Central memory CD8-positive, alpha-beta T cell (primary cell): ENCODE data around the gene CREBRF.
"Not testable (repeated sequence)": the region's sequence is repeated elsewhere in the genome, so short reads cannot be mapped to it uniquely, and the experiment has no call there.

ENCODE experiments used
- ATAC-seq: fragments of 150-1000 bp; cut with Tn5 transposase; replicated peaks from 2 replicates; pipeline ENCODE4 v1.10.0; 2022; ENCODE audit warnings: mild to moderate bottlenecking, moderate FRiP score, moderate number of reproducible peaks; ENCODE audit not compliant: poor library complexity, severe bottlenecking; ENCODE audit errors: extremely low read depth
- DNase-seq, 2 donors: peaks; one replicate each; pipeline ENCODE4 v3.0.0; 2021; ENCODE audit warnings: low spot score in 2 of 2
- H3K27ac Mint-ChIP-seq: one replicate; pipeline ENCODE4 v1.8.0; 2022; ENCODE audit warnings: low read depth, mild to moderate bottlenecking, moderate library complexity, mixed read lengths
- H3K27me3 Mint-ChIP-seq: one replicate; pipeline ENCODE4 v1.8.0; 2022; ENCODE audit warnings: mixed read lengths
- H3K36me3 Mint-ChIP-seq: one replicate; pipeline ENCODE4 v1.8.0; 2022; ENCODE audit warnings: mild to moderate bottlenecking, moderate library complexity, mixed read lengths; ENCODE audit not compliant: insufficient read depth
- H3K4me1 Mint-ChIP-seq: one replicate; pipeline ENCODE4 v1.8.0; 2022; ENCODE audit warnings: mixed read lengths
- H3K4me3 Mint-ChIP-seq: one replicate; pipeline ENCODE4 v1.8.0; 2022; ENCODE audit warnings: mild to moderate bottlenecking, moderate library complexity, mixed read lengths
- H3K9me3 Mint-ChIP-seq: one replicate; pipeline ENCODE4 v1.8.0; 2022; ENCODE audit warnings: mixed read lengths

The CREBRF gene

DNA sequence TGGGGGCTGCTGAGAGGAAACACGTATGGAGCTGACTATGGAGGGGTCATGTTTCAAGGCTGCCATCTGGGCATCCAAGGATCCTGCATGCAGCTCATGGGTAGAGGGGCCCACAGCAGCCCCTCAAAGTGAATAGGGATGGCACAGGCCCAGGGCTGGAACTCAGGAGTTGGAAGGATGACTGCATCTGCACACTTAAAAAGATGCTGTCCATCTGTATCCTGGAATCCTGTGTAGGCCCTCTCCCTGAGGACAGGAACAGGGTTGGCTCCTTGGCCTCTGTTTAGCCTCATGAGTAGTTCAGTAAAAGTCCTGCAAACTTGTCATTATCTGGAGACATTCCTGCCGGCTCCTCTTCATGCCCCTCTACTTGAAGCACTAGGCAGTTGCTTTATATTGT lies 92.2 kb downstream of the CREBRF start:
- H3K9me3 Mint-ChIP-seq, result no peaks in the 10 kb centered on the region
- ATAC-seq (no peak), DNase-seq (no peak)
- H3K4me1 Mint-ChIP-seq, result peaks cover 15% of the 10 kb centered on the region
- H3K36me3 Mint-ChIP-seq, result peaks cover 41% of the 10 kb centered on the region
- H3K27me3 Mint-ChIP-seq, result no peaks in the 10 kb centered on the region
- no peak overlapping the region for H3K4me3 Mint-ChIP-seq
- no peak overlapping the region for H3K27ac Mint-ChIP-seq

- no peak for DNase-seq
- Mint-ChIP-seq H3K27ac (peak overlapping the region; percentile 53), H3K27me3 (no peaks in the 10 kb centered on the region), H3K4me3 (no peak overlapping the region), H3K4me1 (peaks cover 6% of the 10 kb centered on the region), H3K36me3 (peaks cover 56% of the 10 kb centered on the region), H3K9me3 (no peaks in the 10 kb centered on the region)
- ATAC-seq, result no peak
Observed at GRCh38 chr5:173152547-173152946, 96.4 kb downstream of the CREBRF start.

DNA sequence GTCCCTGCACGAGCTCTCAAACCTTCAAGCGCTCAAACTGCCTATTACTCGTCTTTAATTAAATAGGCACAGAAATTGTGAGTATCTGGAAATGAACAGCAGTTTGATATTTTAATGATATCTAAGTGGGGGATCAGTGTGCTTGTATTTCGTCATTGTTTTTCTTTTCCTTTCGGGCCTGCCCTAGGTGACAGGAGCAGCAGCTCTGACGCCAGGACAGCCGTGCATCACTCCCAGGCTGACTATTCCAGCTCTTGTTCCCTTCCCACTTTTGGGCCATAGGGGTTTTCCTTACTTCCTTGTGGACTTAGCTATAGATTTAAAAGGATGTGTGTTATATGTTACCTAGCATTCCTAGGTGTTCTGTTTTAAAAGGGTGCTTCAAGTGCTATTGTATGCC lies 97.7 kb downstream of the CREBRF start:
- no peak overlapping the region for H3K4me3 Mint-ChIP-seq
- no peak for ATAC-seq
- H3K9me3 Mint-ChIP-seq, result no peaks in the 10 kb centered on the region
- H3K4me1 Mint-ChIP-seq, result peaks cover 6% of the 10 kb centered on the region
- peaks cover 61% of the 10 kb centered on the region for H3K36me3 Mint-ChIP-seq
- H3K27ac Mint-ChIP-seq, result no peak overlapping the region
- H3K27me3 Mint-ChIP-seq, result no peaks in the 10 kb centered on the region
- DNase-seq, result no peak

DNA sequence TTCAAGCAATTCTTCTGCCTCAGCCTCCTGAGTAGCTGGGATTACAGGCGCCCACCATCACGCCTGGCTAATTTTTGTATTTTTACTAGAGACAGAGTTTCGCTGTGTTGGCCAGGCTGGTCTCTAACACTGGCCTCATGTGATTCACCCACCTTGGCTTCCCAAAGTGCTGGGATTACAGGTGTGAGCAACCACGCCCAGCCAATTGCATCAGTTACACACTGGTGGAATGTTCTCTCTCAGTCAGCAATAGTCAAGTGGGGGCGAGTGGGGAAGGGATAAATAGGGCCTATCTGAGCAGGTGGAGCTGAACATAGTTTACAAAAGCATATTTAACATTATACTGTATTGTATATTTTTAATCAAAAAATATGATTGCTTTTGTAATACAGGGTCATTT lies 98.5 kb downstream of the CREBRF start:
- H3K27me3 Mint-ChIP-seq, H3K4me3 Mint-ChIP-seq, H3K4me1 Mint-ChIP-seq, DNase-seq, H3K27ac Mint-ChIP-seq, ATAC-seq, H3K9me3 Mint-ChIP-seq: not testable (repeated sequence)
- peaks cover 61% of the 10 kb centered on the region for H3K36me3 Mint-ChIP-seq

DNA sequence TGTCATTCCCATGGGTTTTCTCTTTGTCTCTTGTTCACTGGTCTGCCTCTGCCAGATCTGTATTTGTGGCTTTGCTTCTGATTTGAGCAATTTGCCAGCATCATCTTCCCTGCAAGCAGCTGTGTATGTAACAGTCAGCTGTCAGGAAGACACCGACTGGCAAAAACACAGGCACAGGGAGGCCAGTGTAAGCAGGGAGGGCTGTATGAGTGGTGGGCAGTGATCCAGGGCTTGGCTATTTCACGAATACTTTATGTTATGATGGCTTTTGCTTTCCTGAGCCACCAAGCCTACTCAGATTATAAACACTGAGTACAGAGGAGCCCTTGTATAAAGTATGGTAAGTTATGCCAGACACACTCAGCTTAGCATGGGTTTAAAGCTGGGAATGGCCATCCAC lies 99.8 kb downstream of the CREBRF start:
- Mint-ChIP-seq H3K27me3 (no peaks in the 10 kb centered on the region), H3K9me3 (no peaks in the 10 kb centered on the region), H3K4me1 (peaks cover 6% of the 10 kb centered on the region), H3K36me3 (peaks cover 62% of the 10 kb centered on the region), H3K27ac (no peak overlapping the region), H3K4me3 (no peak overlapping the region)
- DNase-seq, result no peak
- no peak for ATAC-seq

DNA sequence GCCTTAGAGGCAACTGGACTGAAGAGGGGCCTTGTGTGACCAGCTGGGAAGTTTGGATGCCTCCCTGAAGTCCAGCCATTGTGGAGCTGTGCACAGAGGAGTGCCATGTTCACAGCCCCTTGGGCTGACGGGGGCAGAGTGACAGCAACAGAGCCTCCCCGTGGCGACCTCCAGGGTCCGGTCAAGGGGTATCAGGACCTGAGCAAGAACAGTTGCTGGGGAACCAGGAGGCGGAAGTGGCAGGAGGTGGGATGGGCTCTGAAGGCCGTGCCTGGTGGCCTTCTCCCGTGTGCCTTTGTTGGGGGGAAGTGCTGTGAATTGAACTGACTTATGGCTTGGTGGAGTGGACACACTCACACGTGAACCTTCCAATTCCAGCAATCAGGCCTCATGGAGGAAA lies 102.2 kb downstream of the CREBRF start:
- DNase-seq, result no peak
- Mint-ChIP-seq H3K36me3 (peaks cover 67% of the 10 kb centered on the region), H3K9me3 (no peaks in the 10 kb centered on the region), H3K27me3 (no peaks in the 10 kb centered on the region), H3K4me1 (no peaks in the 10 kb centered on the region), H3K4me3 (no peak overlapping the region), H3K27ac (no peak overlapping the region)
- no peak for ATAC-seq

DNA sequence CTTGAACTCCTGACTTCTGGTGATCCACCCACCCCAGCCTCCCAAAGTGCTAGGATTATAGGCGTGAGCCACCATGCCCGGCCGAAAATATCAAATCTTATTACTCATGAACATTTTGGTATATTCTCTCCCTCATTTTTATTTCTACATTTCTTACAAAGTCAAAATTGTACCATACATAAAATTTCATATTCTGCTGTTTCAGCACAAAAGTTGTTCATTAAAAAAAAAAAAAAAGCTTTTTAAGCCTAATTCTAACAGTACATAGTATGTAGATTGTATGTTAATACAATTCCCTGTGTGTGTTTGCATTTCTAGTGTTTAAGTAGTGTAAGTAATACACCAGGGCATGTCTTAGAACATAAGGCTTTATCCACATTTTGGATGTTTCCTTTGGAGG lies 103.1 kb downstream of the CREBRF start:
- Mint-ChIP-seq H3K27me3 (no peaks in the 10 kb centered on the region), H3K4me1 (no peaks in the 10 kb centered on the region), H3K27ac (no peak overlapping the region), H3K4me3 (no peak overlapping the region), H3K9me3 (no peaks in the 10 kb centered on the region), H3K36me3 (peaks cover 61% of the 10 kb centered on the region)
- DNase-seq (no peak), ATAC-seq (no peak)

DNA sequence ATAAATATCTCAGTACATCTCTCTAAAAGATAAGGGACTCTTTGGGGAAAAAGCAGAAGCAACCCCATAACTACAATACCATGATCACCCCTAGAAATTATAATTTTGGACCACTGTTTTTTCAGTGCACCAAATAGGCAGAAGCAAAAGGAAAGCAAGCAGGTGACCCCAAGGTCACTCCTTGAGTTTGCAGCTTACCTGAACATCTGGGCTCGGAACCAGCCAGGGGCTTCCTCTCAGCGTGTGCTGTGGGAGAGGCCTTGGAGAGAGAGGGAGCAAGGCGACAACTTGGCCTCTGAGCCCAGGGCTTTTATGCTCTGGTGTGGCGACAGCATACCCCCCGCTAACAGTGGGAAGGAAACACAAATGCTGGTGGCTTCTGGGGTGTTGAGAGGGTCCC lies 105.0 kb downstream of the CREBRF start:
- Mint-ChIP-seq H3K36me3 (peaks cover 53% of the 10 kb centered on the region), H3K27ac (no peak overlapping the region), H3K4me3 (no peak overlapping the region), H3K9me3 (no peaks in the 10 kb centered on the region), H3K27me3 (no peaks in the 10 kb centered on the region), H3K4me1 (no peaks in the 10 kb centered on the region)
- DNase-seq (no peak), ATAC-seq (no peak)

- Mint-ChIP-seq H3K27me3 (no peaks in the 10 kb centered on the region), H3K36me3 (peaks cover 42% of the 10 kb centered on the region), H3K4me3 (no peak overlapping the region), H3K9me3 (no peaks in the 10 kb centered on the region), H3K27ac (no peak overlapping the region), H3K4me1 (no peaks in the 10 kb centered on the region)
- ATAC-seq (no peak), DNase-seq (no peak)
Observed at GRCh38 chr5:173163219-173163618, 107.1 kb downstream of the CREBRF start.

DNA sequence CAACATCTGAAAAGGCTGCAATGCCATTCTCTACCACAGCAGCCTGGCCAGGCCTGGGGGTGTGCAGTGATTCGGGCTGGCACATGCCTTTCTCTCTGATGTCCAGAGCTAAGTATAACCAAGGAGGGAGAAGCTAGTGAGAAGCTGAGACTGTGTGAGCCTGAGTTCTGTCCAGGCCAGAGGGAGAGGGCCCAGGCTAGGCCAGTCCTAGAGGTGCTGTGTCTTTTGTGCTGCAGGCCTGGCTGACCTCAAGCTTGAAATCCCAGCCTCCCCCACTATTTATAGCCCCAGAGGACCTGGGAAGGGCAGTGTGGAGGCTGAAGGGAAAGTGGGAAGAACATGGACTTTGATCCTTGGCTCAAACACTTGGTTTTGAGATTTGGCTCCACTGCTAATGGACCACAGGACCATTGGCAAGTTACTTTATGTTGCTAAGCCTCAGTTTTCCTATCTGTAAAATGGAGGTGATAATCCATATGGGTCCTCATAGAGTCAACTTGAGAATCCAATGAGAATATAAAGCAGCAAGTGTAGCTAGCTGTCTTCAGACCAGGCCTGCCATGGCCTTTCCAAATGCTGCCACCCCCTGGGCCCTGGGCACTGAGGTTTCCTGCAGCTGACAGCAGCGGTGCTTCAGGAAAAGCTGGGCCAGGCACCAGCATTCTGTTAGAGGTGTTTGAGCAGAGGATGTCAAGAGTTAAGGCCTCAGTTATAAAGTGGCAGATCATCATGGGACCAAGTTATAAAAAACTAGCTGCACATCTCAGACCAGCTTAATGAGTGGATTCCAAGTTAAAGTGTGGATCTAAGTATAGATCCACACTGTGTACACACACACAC lies 109.2 kb downstream of the CREBRF start:
- ATAC-seq (no peak), DNase-seq (no peak)
- Mint-ChIP-seq H3K9me3 (no peaks in the 10 kb centered on the region), H3K27ac (no peak overlapping the region), H3K36me3 (peaks cover 29% of the 10 kb centered on the region), H3K4me1 (no peaks in the 10 kb centered on the region), H3K4me3 (no peak overlapping the region), H3K27me3 (no peaks in the 10 kb centered on the region)

DNA sequence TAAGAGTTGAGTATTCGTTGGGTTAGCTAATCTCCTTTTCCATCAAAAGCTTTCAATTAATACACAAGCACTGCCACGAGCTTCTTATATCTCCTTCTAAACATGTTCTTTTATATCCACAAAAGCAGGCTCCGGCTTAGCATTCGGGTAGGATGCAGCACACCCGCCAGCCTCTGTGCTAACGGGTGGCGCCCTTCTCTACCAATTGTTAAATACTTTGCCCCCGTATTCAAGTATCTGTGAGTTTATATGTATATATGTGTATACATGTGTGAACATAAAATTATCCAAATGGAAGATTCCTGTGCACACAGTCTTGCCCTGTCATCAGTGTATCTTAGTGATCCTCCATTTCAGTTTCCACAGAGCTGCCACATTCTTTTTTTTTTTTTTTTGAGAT lies 116.0 kb downstream of the CREBRF start:
- ATAC-seq (no peak), DNase-seq (no peak)
- no peak overlapping the region for H3K4me3 Mint-ChIP-seq
- H3K27me3 Mint-ChIP-seq, result peaks cover 2% of the 10 kb centered on the region
- H3K4me1 Mint-ChIP-seq, result no peaks in the 10 kb centered on the region
- H3K27ac Mint-ChIP-seq, result no peak overlapping the region
- H3K36me3 Mint-ChIP-seq, result no peaks in the 10 kb centered on the region
- H3K9me3 Mint-ChIP-seq, result no peaks in the 10 kb centered on the region

GRCh38 chr5:173175523-173175922 lies 119.4 kb downstream of the CREBRF start:
- Mint-ChIP-seq H3K27ac (peak overlapping the region; percentile 22), H3K36me3 (no peaks in the 10 kb centered on the region), H3K4me3 (no peak overlapping the region), H3K9me3 (peaks cover 4% of the 10 kb centered on the region), H3K27me3 (peaks cover 10% of the 10 kb centered on the region), H3K4me1 (no peaks in the 10 kb centered on the region)
- ATAC-seq (no peak), DNase-seq (no peak)

GRCh38 chr5:173178369-173178910 lies 122.3 kb downstream of the CREBRF start:
- Mint-ChIP-seq H3K9me3 (peaks cover 4% of the 10 kb centered on the region), H3K4me1 (no peaks in the 10 kb centered on the region), H3K27me3 (peaks cover 10% of the 10 kb centered on the region), H3K36me3 (no peaks in the 10 kb centered on the region), H3K27ac (no peak overlapping the region), H3K4me3 (no peak overlapping the region)
- ATAC-seq (no peak), DNase-seq (no peak)
